WERI-Rb-1 (cell line): ENCODE results near the gene HEXIM1.
A peak's percentile ranks its signal among the peaks of the same experiment; 100 is the strongest.

Source experiments
- DNase-seq: peaks from one replicate; pipeline ENCODE4 v3.0.0-alpha.2; 2020
- H3K27ac ChIP-seq: fragments of 250-450 bp; sonication (Bioruptor Pico); 2 replicates; pipeline ENCODE4 v1.5.1; 2020; ENCODE audit warnings: mild to moderate bottlenecking, moderate library complexity
- H3K27me3 ChIP-seq: fragments of 250-450 bp; sonication (Bioruptor Pico); 2 replicates; pipeline ENCODE4 v1.5.1; 2021; ENCODE audit warnings: mild to moderate bottlenecking, low read depth, moderate library complexity; ENCODE audit not compliant: insufficient read depth, severe bottlenecking
- H3K36me3 ChIP-seq: fragments of 250-450 bp; sonication (Bioruptor Pico); 2 replicates; pipeline ENCODE4 v1.5.1; 2020; ENCODE audit warnings: mild to moderate bottlenecking, moderate library complexity
- H3K4me3 ChIP-seq: 2 replicates; pipeline ENCODE4 v1.5.1; 2011; ENCODE audit warnings: low read depth, mild to moderate bottlenecking, control low read depth, low read length
- H3K9me3 ChIP-seq: fragments of 250-450 bp; sonication (Bioruptor Pico); 2 replicates; pipeline ENCODE4 v1.5.1; 2021; ENCODE audit warnings: mild to moderate bottlenecking, moderate library complexity; ENCODE audit not compliant: severe bottlenecking
- TF ChIP-seq, protein P1 (sequence below): IDR thresholded peaks from 2 replicates; pipeline ENCODE4 v1.5.1; 2011; ENCODE audit warnings: low read depth, mild to moderate bottlenecking, control low read depth, inconsistent platforms, low read length

HEXIM1 gene

GRCh38 chr17:45129940-45130680 lies 18.2 kb upstream of the HEXIM1 start:
- no peak for DNase-seq
- peak overlapping the region; percentile 84 for H3K27ac ChIP-seq

DNA sequence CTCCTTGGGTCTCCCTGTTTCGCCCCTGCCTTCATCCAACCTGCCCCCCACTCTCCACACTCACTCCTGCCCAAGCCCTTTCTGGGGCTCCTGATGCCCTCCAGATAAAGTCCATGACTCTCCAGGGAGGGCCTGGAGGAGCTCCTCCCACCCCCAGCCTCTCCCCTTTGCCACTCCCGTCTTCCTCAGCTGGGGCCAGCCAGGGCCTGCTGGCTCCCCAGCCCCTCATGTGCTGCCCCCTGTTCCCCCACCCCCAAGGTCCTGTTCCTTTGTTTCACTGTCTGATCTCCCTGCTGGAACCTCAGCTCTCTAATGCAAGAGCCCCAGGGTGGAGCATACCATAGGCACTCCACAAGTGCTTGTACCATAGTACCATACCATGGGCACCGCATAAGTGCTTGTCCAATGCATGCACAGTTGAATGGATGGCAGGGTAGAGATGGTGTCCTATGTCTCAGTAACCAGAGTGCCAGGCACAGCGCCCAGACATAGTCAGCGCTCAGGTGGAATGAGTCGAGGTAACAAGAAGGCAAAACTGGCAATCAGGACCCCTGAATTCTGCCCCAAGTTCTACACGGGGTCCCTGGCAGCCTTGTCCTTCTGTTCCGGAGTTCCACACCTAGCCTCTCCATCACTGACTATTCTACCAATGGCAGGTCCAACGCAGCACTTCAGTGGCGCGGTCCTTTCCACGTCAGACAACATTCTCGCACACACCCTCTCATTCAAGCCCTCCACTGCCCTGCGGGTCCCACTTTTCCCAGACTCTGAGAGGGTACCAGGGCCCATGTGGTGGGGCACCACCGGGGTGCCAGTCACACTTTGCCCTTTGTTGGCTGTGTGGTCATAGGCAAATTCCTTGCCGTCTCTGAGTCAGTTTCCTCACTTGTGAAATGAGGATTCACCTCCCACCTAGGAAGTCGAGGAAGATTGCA lies 17.3 kb upstream of the HEXIM1 start:
- Histone ChIP-seq H3K27ac (peak overlapping the region; percentile 81; the same call in 1 of the 2 replicates), H3K36me3 (no peaks in the 10 kb centered on the region; the same call in 1 of the 2 replicates), H3K9me3 (no peaks in the 10 kb centered on the region), H3K4me3 (no peak overlapping the region), H3K27me3 (no peaks in the 10 kb centered on the region)
- TF ChIP-seq, protein P1, sequence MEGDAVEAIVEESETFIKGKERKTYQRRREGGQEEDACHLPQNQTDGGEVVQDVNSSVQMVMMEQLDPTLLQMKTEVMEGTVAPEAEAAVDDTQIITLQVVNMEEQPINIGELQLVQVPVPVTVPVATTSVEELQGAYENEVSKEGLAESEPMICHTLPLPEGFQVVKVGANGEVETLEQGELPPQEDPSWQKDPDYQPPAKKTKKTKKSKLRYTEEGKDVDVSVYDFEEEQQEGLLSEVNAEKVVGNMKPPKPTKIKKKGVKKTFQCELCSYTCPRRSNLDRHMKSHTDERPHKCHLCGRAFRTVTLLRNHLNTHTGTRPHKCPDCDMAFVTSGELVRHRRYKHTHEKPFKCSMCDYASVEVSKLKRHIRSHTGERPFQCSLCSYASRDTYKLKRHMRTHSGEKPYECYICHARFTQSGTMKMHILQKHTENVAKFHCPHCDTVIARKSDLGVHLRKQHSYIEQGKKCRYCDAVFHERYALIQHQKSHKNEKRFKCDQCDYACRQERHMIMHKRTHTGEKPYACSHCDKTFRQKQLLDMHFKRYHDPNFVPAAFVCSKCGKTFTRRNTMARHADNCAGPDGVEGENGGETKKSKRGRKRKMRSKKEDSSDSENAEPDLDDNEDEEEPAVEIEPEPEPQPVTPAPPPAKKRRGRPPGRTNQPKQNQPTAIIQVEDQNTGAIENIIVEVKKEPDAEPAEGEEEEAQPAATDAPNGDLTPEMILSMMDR = no peak
- DNase-seq = no peak

More at GRCh38 chr17:45129940-45130680, 18.2 kb upstream of the HEXIM1 start:
- Histone ChIP-seq H3K27me3 (no peaks in the 10 kb centered on the region), H3K36me3 (peaks cover 4% of the 10 kb centered on the region; the same call in 1 of the 2 replicates), H3K4me3 (peak overlapping the region; percentile 21; the same call in 1 of the 2 replicates), H3K9me3 (no peaks in the 10 kb centered on the region)
- TF ChIP-seq, protein P1 = no peak

GRCh38 chr17:45131616-45132319 lies 16.5 kb upstream of the HEXIM1 start:
- peak; percentile 77 for DNase-seq
- H3K4me3 ChIP-seq = peak overlapping the region; percentile 75
- TF ChIP-seq, protein P1 = peak; percentile 85
- H3K27ac ChIP-seq = peak overlapping the region; percentile 81
- H3K27me3 ChIP-seq = no peaks in the 10 kb centered on the region
- H3K9me3 ChIP-seq = no peaks in the 10 kb centered on the region
- H3K36me3 ChIP-seq = no peaks in the 10 kb centered on the region; the same call in 1 of the 2 replicates

DNA sequence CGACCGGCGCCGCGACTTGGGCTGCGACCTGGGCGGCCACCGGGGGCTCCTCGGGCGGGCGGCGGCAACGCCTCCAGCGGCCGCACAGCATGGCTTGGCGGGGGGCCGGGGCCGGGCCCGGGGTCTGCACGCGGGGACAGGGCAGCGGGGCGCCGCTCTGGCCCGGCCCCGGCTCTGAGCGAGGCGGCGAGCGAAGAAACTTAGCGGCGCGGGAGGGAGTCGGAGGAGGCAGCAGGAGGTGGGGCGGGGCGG lies 16.0 kb upstream of the HEXIM1 start, which contains the start of gene PLCD3:
Gene PLCD3 (minus strand): TSS at position 196 of the 252 bp plus-strand sequence. CDS start 105 bp downstream, at position 91.
- DNase-seq = no peak
- Histone ChIP-seq H3K36me3 (no peaks in the 10 kb centered on the region; the same call in 1 of the 2 replicates), H3K4me3 (peak within 1 kb of the TSS; percentile 75), H3K27me3 (no peaks in the 10 kb centered on the region), H3K9me3 (no peaks in the 10 kb centered on the region), H3K27ac (peak within 1 kb of the TSS; percentile 81)
- TF ChIP-seq, protein P1 = no peak

- TF ChIP-seq, protein P1 = peak; percentile 99
- Histone ChIP-seq H3K4me3 (peak overlapping the region; percentile 66), H3K36me3 (no peaks in the 10 kb centered on the region), H3K9me3 (no peaks in the 10 kb centered on the region), H3K27ac (peak overlapping the region; percentile 72), H3K27me3 (no peaks in the 10 kb centered on the region)
- DNase-seq = peak; percentile 93
These were observed 15.5 kb upstream of the HEXIM1 start for GRCh38 chr17:45132572-45133463.
